Smooth muscle cell (in vitro differentiated cells): ENCODE data around the gene RASGRP4. TPM values are rescaled to one million over a fixed set of nuclear protein-coding genes. Genes with fewer than 3 reads are reported as not detected.

Source experiments
- DNase-seq: peaks from one replicate; lab custom pipeline; 2025; ENCODE audit not compliant: unreplicated experiment; lab: John Stamatoyannopoulos, UW
- H2AFZ ChIP-seq: fragments of 200-600 bp; sonication (generic); 2 replicates; pipeline ENCODE4 v1.6.0; 2016; ENCODE audit warnings: antibody characterized with exemption, low read depth, mild to moderate bottlenecking
- H3F3A ChIP-seq: fragments of 200-600 bp; sonication (generic); 2 replicates; pipeline ENCODE4 v1.6.0; 2017; ENCODE audit warnings: antibody characterized with exemption, low read depth
- H3K27ac ChIP-seq: fragments of 200-600 bp; sonication (generic); 2 replicates; pipeline ENCODE4 v1.5.1; 2016; ENCODE audit warnings: low read depth, mild to moderate bottlenecking
- H3K27me3 ChIP-seq: fragments of 200-600 bp; sonication (generic); 2 replicates; pipeline ENCODE4 v1.6.1; 2016; ENCODE audit warnings: low read depth, mild to moderate bottlenecking
- H3K36me3 ChIP-seq: fragments of 200-600 bp; sonication (generic); 2 replicates; pipeline ENCODE4 v1.5.1; 2016; ENCODE audit warnings: low read depth
- H3K4me1 ChIP-seq: fragments of 200-600 bp; sonication (generic); 2 replicates; pipeline ENCODE4 v1.5.1; 2016; ENCODE audit warnings: low read depth
- H3K4me2 ChIP-seq: fragments of 200-600 bp; sonication (generic); 2 replicates; pipeline ENCODE4 v1.6.0; 2016; ENCODE audit warnings: mild to moderate bottlenecking
- H3K4me3 ChIP-seq: fragments of 200-600 bp; sonication (generic); 2 replicates; pipeline ENCODE4 v1.5.1; 2016; ENCODE audit warnings: mild to moderate bottlenecking
- H3K79me2 ChIP-seq: fragments of 200-600 bp; sonication (generic); 2 replicates; pipeline ENCODE4 v1.6.0; 2016; ENCODE audit warnings: low read depth, mild to moderate bottlenecking
- H3K9ac ChIP-seq: fragments of 200-600 bp; sonication (generic); 2 replicates; pipeline ENCODE4 v1.6.0; 2016; ENCODE audit warnings: low read depth
- H3K9me3 ChIP-seq: fragments of 200-600 bp; sonication (generic); replicated peaks from 2 replicates; pipeline ENCODE4 v1.5.1; 2016; ENCODE audit warnings: low read depth
- H4K20me1 ChIP-seq: fragments of 200-600 bp; sonication (generic); 2 replicates; pipeline ENCODE4 v1.6.0; 2016; ENCODE audit warnings: low read depth
- WGBS: methylation state at CpG from one replicate; pipeline ENCODE4 v1.1.7; 2016; ENCODE audit warnings: low lambda C conversion rate; 5-methylcytosine and 5-hydroxymethylcytosine counted together
- polyA plus RNA-seq: library from polyadenylated mRNA; unstranded; fragments of >200 nt; fragmentation: Nextera tagmentation; extraction: Ambion mirVana; gene quantifications from 2 replicates; pipeline ENCODE4 v1.2.1, GENCODE V29; 2016
- total RNA-seq: library from RNA; depleted of rRNA; stranded (reverse); fragments of >200 nt; gene quantifications from 2 replicates; pipeline ENCODE4 v1.2.3, GENCODE V29; 2014
- TF ChIP-seq, protein P1 (sequence below): fragments of 200-600 bp; sonication (generic); IDR thresholded peaks from 2 replicates; pipeline ENCODE4 v1.5.1; 2017; ENCODE audit warnings: borderline replicate concordance, mild to moderate bottlenecking, antibody characterized with exemption; ENCODE audit not compliant: insufficient read depth, poor library complexity, severe bottlenecking

RASGRP4 gene
- total and polyA plus RNA-seq, 2 experiments from 2014 or later: not detected

DNA sequence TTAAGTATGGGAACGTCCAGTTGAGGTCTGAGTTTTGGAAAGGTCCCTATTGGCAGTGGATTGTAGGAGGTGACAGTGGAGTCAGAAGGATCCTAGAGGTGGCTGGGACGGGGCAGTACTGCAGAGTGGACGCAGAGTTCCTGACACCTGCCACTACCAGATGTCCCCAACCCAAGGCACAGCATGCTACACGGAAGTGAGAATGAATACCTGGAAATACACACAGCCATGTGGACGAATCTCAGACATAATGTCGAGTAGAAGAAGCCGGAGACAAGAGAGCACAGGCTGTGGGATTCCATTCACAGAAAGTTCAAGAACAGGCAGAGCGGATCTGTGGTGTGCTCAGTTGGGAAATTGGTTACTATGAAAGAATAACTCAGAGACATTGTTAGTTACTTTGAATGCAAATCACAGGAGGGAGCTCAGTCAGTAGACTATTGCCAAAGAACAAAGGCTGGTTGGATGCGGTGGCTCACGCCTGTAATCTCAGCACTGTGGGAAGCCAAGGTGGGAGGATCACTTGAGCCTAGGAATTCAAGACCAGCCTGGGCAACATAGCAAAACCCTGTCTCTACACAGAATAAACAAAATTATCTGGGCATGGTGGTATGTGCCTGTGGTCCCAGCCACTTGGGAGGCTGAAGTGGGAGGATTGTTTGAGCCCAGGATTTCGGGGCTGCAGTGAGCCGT lies 44.9 kb upstream of the RASGRP4 start:
- TF ChIP-seq, protein P1, sequence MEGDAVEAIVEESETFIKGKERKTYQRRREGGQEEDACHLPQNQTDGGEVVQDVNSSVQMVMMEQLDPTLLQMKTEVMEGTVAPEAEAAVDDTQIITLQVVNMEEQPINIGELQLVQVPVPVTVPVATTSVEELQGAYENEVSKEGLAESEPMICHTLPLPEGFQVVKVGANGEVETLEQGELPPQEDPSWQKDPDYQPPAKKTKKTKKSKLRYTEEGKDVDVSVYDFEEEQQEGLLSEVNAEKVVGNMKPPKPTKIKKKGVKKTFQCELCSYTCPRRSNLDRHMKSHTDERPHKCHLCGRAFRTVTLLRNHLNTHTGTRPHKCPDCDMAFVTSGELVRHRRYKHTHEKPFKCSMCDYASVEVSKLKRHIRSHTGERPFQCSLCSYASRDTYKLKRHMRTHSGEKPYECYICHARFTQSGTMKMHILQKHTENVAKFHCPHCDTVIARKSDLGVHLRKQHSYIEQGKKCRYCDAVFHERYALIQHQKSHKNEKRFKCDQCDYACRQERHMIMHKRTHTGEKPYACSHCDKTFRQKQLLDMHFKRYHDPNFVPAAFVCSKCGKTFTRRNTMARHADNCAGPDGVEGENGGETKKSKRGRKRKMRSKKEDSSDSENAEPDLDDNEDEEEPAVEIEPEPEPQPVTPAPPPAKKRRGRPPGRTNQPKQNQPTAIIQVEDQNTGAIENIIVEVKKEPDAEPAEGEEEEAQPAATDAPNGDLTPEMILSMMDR: no peak
- H3K4me2 ChIP-seq: no peak overlapping the region
- no peaks in the 10 kb centered on the region for H3K4me1 ChIP-seq
- no peak for DNase-seq
- no peaks in the 10 kb centered on the region for H3K27me3 ChIP-seq
- WGBS: 83% methylated on average over 12 of the region's 12 CpGs
- no peaks in the 10 kb centered on the region for H3K79me2 ChIP-seq
- no peak overlapping the region for H3K4me3 ChIP-seq
- H3K27ac ChIP-seq: no peak overlapping the region
- H2AFZ ChIP-seq: no peak overlapping the region
- no peak overlapping the region for H3K9ac ChIP-seq
- H3K36me3 ChIP-seq: no peaks in the 10 kb centered on the region
- no peaks in the 10 kb centered on the region for H3F3A ChIP-seq
- no peaks in the 10 kb centered on the region for H3K9me3 ChIP-seq
- H4K20me1 ChIP-seq: no peaks in the 10 kb centered on the region

DNA sequence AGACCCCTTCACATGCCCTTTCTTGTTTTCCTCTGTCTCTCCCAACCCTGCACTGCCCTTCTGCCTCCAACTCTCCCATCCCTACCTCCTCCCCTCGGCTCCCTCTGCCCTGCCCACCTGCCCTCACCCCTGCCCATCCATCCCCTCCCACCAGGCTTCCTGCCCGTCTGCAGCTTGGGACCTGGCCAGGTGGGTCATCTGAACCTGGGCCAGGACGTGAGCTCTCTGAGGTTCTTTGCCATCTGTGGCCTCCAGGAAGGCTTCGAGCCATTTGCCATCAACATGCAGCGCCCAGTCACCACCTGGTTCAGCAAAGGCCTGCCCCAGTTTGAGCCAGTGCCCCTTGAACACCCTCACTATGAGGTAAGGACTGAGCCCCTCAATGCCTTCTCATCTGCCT lies 43.1 kb upstream of the RASGRP4 start:
- no peak overlapping the region for H3K9ac ChIP-seq
- no peaks in the 10 kb centered on the region for H3K27me3 ChIP-seq
- no peak overlapping the region for H3K4me2 ChIP-seq
- WGBS: 81% methylated on average over 5 of the region's 5 CpGs
- no peak overlapping the region for H2AFZ ChIP-seq
- no peaks in the 10 kb centered on the region for H3K4me1 ChIP-seq
- H3K79me2 ChIP-seq: no peaks in the 10 kb centered on the region
- no peaks in the 10 kb centered on the region for H3F3A ChIP-seq
- H3K4me3 ChIP-seq: no peak overlapping the region
- no peak overlapping the region for H3K27ac ChIP-seq
- H4K20me1 ChIP-seq: no peaks in the 10 kb centered on the region
- H3K36me3 ChIP-seq: no peaks in the 10 kb centered on the region
- DNase-seq: no peak
- TF ChIP-seq, protein P1: no peak
- H3K9me3 ChIP-seq: no peaks in the 10 kb centered on the region

DNA sequence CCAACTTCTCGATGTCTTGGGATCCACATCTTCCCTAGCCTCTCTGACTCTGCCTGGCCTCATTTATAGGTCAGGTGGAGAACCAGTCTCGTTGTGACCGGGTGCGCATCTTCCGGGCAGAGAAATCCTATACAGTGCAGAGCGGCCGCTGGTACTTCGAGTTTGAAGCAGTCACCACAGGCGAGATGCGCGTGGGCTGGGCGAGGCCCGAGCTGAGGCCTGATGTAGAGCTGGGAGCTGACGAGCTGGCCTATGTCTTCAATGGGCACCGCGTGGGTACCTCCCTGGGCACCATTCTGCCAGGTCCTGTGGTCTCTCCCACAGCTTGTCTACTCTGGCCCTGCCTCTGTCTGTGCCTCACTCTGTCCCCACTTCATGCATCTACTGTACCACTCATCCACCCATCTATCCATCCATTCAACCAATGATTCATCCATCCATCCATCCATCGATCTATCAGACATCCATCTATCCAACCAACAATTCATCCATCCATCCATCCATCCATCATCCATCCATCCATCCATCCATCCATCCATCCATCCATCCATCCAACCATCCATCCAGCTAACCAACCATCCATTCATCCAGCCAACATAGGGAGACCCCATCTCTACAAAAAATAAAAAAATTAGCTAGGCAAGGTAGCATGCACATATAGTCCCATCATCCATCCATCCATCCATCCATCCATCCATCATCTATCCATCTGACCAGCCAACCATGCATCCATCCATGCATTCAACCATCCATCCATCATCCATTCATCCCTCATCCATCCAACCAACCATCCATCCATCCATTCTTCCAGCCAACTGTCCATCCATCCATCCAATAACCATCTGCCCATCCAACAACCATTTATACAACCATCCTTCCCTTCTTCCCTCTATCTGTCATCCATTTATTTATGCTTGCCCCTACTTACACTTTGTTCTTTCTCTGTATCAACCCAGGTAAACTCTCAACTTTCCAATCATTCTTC lies 41.8 kb upstream of the RASGRP4 start:
- Histone ChIP-seq H3K4me2 (no peak overlapping the region), H3K27me3 (no peaks in the 10 kb centered on the region), H3K27ac (no peak overlapping the region), H2AFZ (no peak overlapping the region), H3F3A (no peaks in the 10 kb centered on the region), H3K79me2 (no peaks in the 10 kb centered on the region), H3K36me3 (no peaks in the 10 kb centered on the region), H3K4me1 (no peaks in the 10 kb centered on the region), H3K4me3 (no peak overlapping the region), H4K20me1 (no peaks in the 10 kb centered on the region), H3K9ac (no peak overlapping the region), H3K9me3 (no peaks in the 10 kb centered on the region)
- WGBS: 91% methylated on average over 15 of the region's 17 CpGs
- TF ChIP-seq, protein P1: no peak
- DNase-seq: no peak
